Osteoblast (primary cell): Measurements from ENCODE around the gene KCND2. TPM values are rescaled to one million over a fixed set of nuclear protein-coding genes. Genes with fewer than 3 reads are reported as not detected.

ENCODE experiments used
- DNase-seq: peaks from one replicate; pipeline ENCODE4 v3.0.0; 2011; ENCODE audit warnings: low spot score, mixed read lengths; ENCODE audit not compliant: insufficient read length; ENCODE audit errors: missing footprints
- H2AFZ ChIP-seq: 2 replicates; pipeline ENCODE4 v1.6.0; 2011; ENCODE audit warnings: mild to moderate bottlenecking, low read length
- H3K27ac ChIP-seq: 2 replicates; pipeline ENCODE4 v1.5.1; 2011; ENCODE audit warnings: mild to moderate bottlenecking, low read depth, low read length, moderate library complexity
- H3K27me3 ChIP-seq: 2 replicates; pipeline ENCODE4 v1.6.0; 2012; ENCODE audit warnings: mild to moderate bottlenecking, control low read depth, inconsistent platforms, low read length, moderate library complexity; ENCODE audit not compliant: insufficient read depth
- H3K36me3 ChIP-seq: 2 replicates; pipeline ENCODE4 v1.5.1; 2011; ENCODE audit warnings: mild to moderate bottlenecking, low read length, control low read depth, moderate library complexity; ENCODE audit not compliant: insufficient read depth
- H3K4me1 ChIP-seq: 2 replicates; pipeline ENCODE4 v1.5.1; 2011; ENCODE audit warnings: mild to moderate bottlenecking, low read length, control low read depth, moderate library complexity; ENCODE audit not compliant: insufficient read depth
- H3K4me2 ChIP-seq: 2 replicates; pipeline ENCODE4 v1.6.0; 2011; ENCODE audit warnings: mild to moderate bottlenecking, low read length; ENCODE audit not compliant: insufficient read depth
- H3K4me3 ChIP-seq: fragments of 200-600 bp; sonication (generic); 3 replicates; pipeline ENCODE4 v1.5.1; 2012; ENCODE audit warnings: mild to moderate bottlenecking, low read length, inconsistent platforms; ENCODE audit not compliant: insufficient read depth
- H3K79me2 ChIP-seq: 2 replicates; pipeline ENCODE4 v1.6.0; 2012; ENCODE audit warnings: mild to moderate bottlenecking, low read length, control low read depth, inconsistent platforms; ENCODE audit not compliant: insufficient read depth
- H3K9me3 ChIP-seq: 2 replicates; pipeline ENCODE4 v1.5.1; 2011; ENCODE audit warnings: low read depth, low read length, control low read depth
- H4K20me1 ChIP-seq: 2 replicates; pipeline ENCODE4 v1.6.0; 2012; ENCODE audit warnings: mild to moderate bottlenecking, low read length, control low read depth; ENCODE audit not compliant: insufficient read depth
- CTCF ChIP-seq: IDR thresholded peaks from 2 replicates; pipeline ENCODE4 v1.5.1; 2011; ENCODE audit warnings: mild to moderate bottlenecking, low read depth, low read length, moderate library complexity; ENCODE audit errors: extremely low read depth
- total RNA-seq: library from RNA; depleted of rRNA; stranded (reverse); fragments of >200 nt; gene quantifications from 2 replicates; pipeline ENCODE4 v1.2.3, GENCODE V29; 2012

The KCND2 gene
- total RNA-seq, 1 donor, result 6.5 TPM

GRCh38 chr7:120363414-120363813, 90.4 kb downstream of the KCND2 start:
- no peak overlapping the region for H3K4me3 ChIP-seq
- H3K79me2 ChIP-seq, result no peaks in the 10 kb centered on the region
- no peak overlapping the region for H2AFZ ChIP-seq
- no peak overlapping the region for H3K4me2 ChIP-seq
- H3K9me3 ChIP-seq, result no peaks in the 10 kb centered on the region
- no peak overlapping the region for H3K27ac ChIP-seq
- no peak for TF ChIP-seq CTCF
- no peaks in the 10 kb centered on the region for H3K4me1 ChIP-seq
- H3K36me3 ChIP-seq, result no peaks in the 10 kb centered on the region
- H3K27me3 ChIP-seq, result no peaks in the 10 kb centered on the region
- no peaks in the 10 kb centered on the region for H4K20me1 ChIP-seq
- no peak for DNase-seq

- Histone ChIP-seq H4K20me1 (no peaks in the 10 kb centered on the region), H3K9me3 (peaks cover 2% of the 10 kb centered on the region), H3K27ac (no peak overlapping the region), H3K27me3 (no peaks in the 10 kb centered on the region), H3K4me2 (no peak overlapping the region), H2AFZ (no peak overlapping the region), H3K79me2 (no peaks in the 10 kb centered on the region), H3K4me1 (no peaks in the 10 kb centered on the region), H3K36me3 (no peaks in the 10 kb centered on the region), H3K4me3 (no peak overlapping the region)
- no peak for TF ChIP-seq CTCF
- no peak for DNase-seq
Observed at GRCh38 chr7:120370954-120371353, 98.0 kb downstream of the KCND2 start.

GRCh38 chr7:120373174-120373573, 100.2 kb downstream of the KCND2 start:
- Histone ChIP-seq H2AFZ (no peak overlapping the region), H3K79me2 (no peaks in the 10 kb centered on the region), H3K4me3 (no peak overlapping the region), H4K20me1 (no peaks in the 10 kb centered on the region), H3K4me2 (no peak overlapping the region), H3K9me3 (peaks cover 2% of the 10 kb centered on the region), H3K36me3 (no peaks in the 10 kb centered on the region), H3K27me3 (no peaks in the 10 kb centered on the region), H3K4me1 (no peaks in the 10 kb centered on the region), H3K27ac (no peak overlapping the region)
- DNase-seq, result no peak
- TF ChIP-seq CTCF, result no peak

GRCh38 chr7:120394595-120394994, 121.6 kb downstream of the KCND2 start:
- no peaks in the 10 kb centered on the region for H4K20me1 ChIP-seq
- H3K79me2 ChIP-seq, result no peaks in the 10 kb centered on the region
- no peaks in the 10 kb centered on the region for H3K27me3 ChIP-seq
- H3K27ac ChIP-seq, result no peak overlapping the region
- no peaks in the 10 kb centered on the region for H3K36me3 ChIP-seq
- no peaks in the 10 kb centered on the region for H3K9me3 ChIP-seq
- no peak overlapping the region for H2AFZ ChIP-seq
- no peak for DNase-seq
- H3K4me2 ChIP-seq, result no peak overlapping the region
- TF ChIP-seq CTCF, result no peak
- no peak overlapping the region for H3K4me3 ChIP-seq
- no peaks in the 10 kb centered on the region for H3K4me1 ChIP-seq
